ENCODE results near the gene RBMX. TPM values are rescaled to one million over a fixed set of nuclear protein-coding genes. Genes with fewer than 3 reads are reported as not detected.
"Not testable (repeated sequence)": the region's sequence is repeated elsewhere in the genome, so short reads cannot be mapped to it uniquely, and the experiment has no call there.

The RBMX gene
- total RNA-seq, 2 donors from 2014 or later: 296 to 315 TPM

GRCh38 chrX:136899221-136899620 is 18.7 kb upstream of the RBMX start:
- no peaks in the 10 kb centered on the region for H3K36me3 Mint-ChIP-seq (ENCODE audit: insufficient read depth in 2 of 2)
- H3K4me1 Mint-ChIP-seq (ENCODE audit: low read depth): no peaks in the 10 kb centered on the region
- H3K4me3 Mint-ChIP-seq: no peak overlapping the region
- peaks cover 9% of the 10 kb centered on the region for H3K27me3 Mint-ChIP-seq (ENCODE audit: low read depth)
- no peak for ATAC-seq (replicated peaks in 1 of 2)
- no peak overlapping the region for H3K27ac Mint-ChIP-seq
- no peaks in the 10 kb centered on the region for H3K9me3 Mint-ChIP-seq
- no peak for DNase-seq

- ATAC-seq (replicated peaks in 1 of 2); H3K4me1 Mint-ChIP-seq (ENCODE audit: low read depth); DNase-seq; H3K27me3 Mint-ChIP-seq (ENCODE audit: low read depth); H3K9me3 Mint-ChIP-seq; H3K4me3 Mint-ChIP-seq; H3K27ac Mint-ChIP-seq; H3K36me3 Mint-ChIP-seq (ENCODE audit: insufficient read depth in 2 of 2): not testable (repeated sequence)
These were observed 18.2 kb upstream of the RBMX start for GRCh38 chrX:136898752-136899151.

- ATAC-seq (replicated peaks in 1 of 2): no peak
- no peaks in the 10 kb centered on the region for H3K36me3 Mint-ChIP-seq (ENCODE audit: insufficient read depth in 2 of 2)
- H3K4me1 Mint-ChIP-seq (ENCODE audit: low read depth): no peaks in the 10 kb centered on the region
- no peak overlapping the region for H3K4me3 Mint-ChIP-seq
- no peak for DNase-seq
- H3K9me3 Mint-ChIP-seq: no peaks in the 10 kb centered on the region
- H3K27me3 Mint-ChIP-seq (ENCODE audit: low read depth): no peaks in the 10 kb centered on the region
- H3K27ac Mint-ChIP-seq: no peak overlapping the region
These were observed 15.8 kb upstream of the RBMX start for GRCh38 chrX:136896121-136896914.

GRCh38 chrX:136892412-136892811 is 11.9 kb upstream of the RBMX start:
- DNase-seq: no peak
- Mint-ChIP-seq H3K36me3 (ENCODE audit: insufficient read depth in 2 of 2) (no peaks in the 10 kb centered on the region), H3K27ac (no peak overlapping the region), H3K9me3 (no peaks in the 10 kb centered on the region), H3K4me3 (no peak overlapping the region), H3K4me1 (ENCODE audit: low read depth) (no peaks in the 10 kb centered on the region), H3K27me3 (ENCODE audit: low read depth) (no peaks in the 10 kb centered on the region)
- no peak for ATAC-seq (replicated peaks in 1 of 2)

- ATAC-seq (replicated peaks in 1 of 2); H3K9me3 Mint-ChIP-seq; H3K27me3 Mint-ChIP-seq (ENCODE audit: low read depth); H3K36me3 Mint-ChIP-seq (ENCODE audit: insufficient read depth in 2 of 2); H3K4me1 Mint-ChIP-seq (ENCODE audit: low read depth); H3K4me3 Mint-ChIP-seq; H3K27ac Mint-ChIP-seq; DNase-seq: not testable (repeated sequence)
These were observed 10.1 kb upstream of the RBMX start for GRCh38 chrX:136890596-136890995.

GRCh38 chrX:136889269-136889668 is 8.7 kb upstream of the RBMX start:
- Mint-ChIP-seq H3K9me3 (no peaks in the 10 kb centered on the region), H3K27ac (no peak overlapping the region), H3K27me3 (ENCODE audit: low read depth) (no peaks in the 10 kb centered on the region), H3K36me3 (ENCODE audit: insufficient read depth in 2 of 2) (no peaks in the 10 kb centered on the region), H3K4me1 (ENCODE audit: low read depth) (peaks cover 7% of the 10 kb centered on the region), H3K4me3 (no peak overlapping the region)
- DNase-seq (no peak), ATAC-seq (replicated peaks in 1 of 2) (no peak)

GRCh38 chrX:136880003-136880451 is 498 bp downstream of the RBMX start:
- ATAC-seq (replicated peaks in 1 of 2) (peak; percentile 26 to 29), DNase-seq (peak; percentile 16 to 29)
- no peaks in the 10 kb centered on the region for H3K27me3 Mint-ChIP-seq (ENCODE audit: low read depth)
- peaks cover 24% of the 10 kb centered on the region for H3K4me1 Mint-ChIP-seq (ENCODE audit: low read depth)
- H3K9me3 Mint-ChIP-seq: no peaks in the 10 kb centered on the region
- H3K27ac Mint-ChIP-seq: peak overlapping the region; percentile 99
- peaks cover 14 to 31% of the 10 kb centered on the region in 2 donors for H3K36me3 Mint-ChIP-seq (ENCODE audit: insufficient read depth in 2 of 2)
- peak overlapping the region; percentile 89 to 98 for H3K4me3 Mint-ChIP-seq

GRCh38 chrX:136879001-136879687 is 1.4 kb downstream of the RBMX start:
- Mint-ChIP-seq H3K27ac (peak overlapping the region; percentile 99), H3K4me3 (peak overlapping the region; percentile 89 to 98), H3K36me3 (ENCODE audit: insufficient read depth in 2 of 2) (peaks cover 16 to 36% of the 10 kb centered on the region in 2 donors), H3K27me3 (ENCODE audit: low read depth) (no peaks in the 10 kb centered on the region), H3K4me1 (ENCODE audit: low read depth) (peaks cover 28% of the 10 kb centered on the region), H3K9me3 (no peaks in the 10 kb centered on the region)
- no peak for ATAC-seq (replicated peaks in 1 of 2)
- DNase-seq: no peak

GRCh38 chrX:136878423-136878822 is 2.1 kb downstream of the RBMX start:
- ATAC-seq (replicated peaks in 1 of 2) (no peak), DNase-seq (no peak)
- H3K4me1 Mint-ChIP-seq (ENCODE audit: low read depth): peaks cover 35% of the 10 kb centered on the region
- no peaks in the 10 kb centered on the region for H3K9me3 Mint-ChIP-seq
- no peaks in the 10 kb centered on the region for H3K27me3 Mint-ChIP-seq (ENCODE audit: low read depth)
- peak overlapping the region; percentile 89 to 98 for H3K4me3 Mint-ChIP-seq
- peak overlapping the region; percentile 99 for H3K27ac Mint-ChIP-seq
- peaks cover 17 to 39% of the 10 kb centered on the region in 2 donors for H3K36me3 Mint-ChIP-seq (ENCODE audit: insufficient read depth in 2 of 2)

GRCh38 chrX:136874114-136874513 is 6.4 kb downstream of the RBMX start:
- not testable (repeated sequence) for DNase-seq; H3K4me3 Mint-ChIP-seq; ATAC-seq (replicated peaks in 1 of 2); H3K27me3 Mint-ChIP-seq (ENCODE audit: low read depth); H3K9me3 Mint-ChIP-seq
- peaks cover 18 to 53% of the 10 kb centered on the region in 2 donors for H3K36me3 Mint-ChIP-seq (ENCODE audit: insufficient read depth in 2 of 2)
- peak overlapping the region; percentile 42 for H3K27ac Mint-ChIP-seq
- H3K4me1 Mint-ChIP-seq (ENCODE audit: low read depth): peaks cover 58% of the 10 kb centered on the region

GRCh38 chrX:136873210-136873609 is 7.3 kb downstream of the RBMX start:
- not testable (repeated sequence) for ATAC-seq (replicated peaks in 1 of 2); H3K27me3 Mint-ChIP-seq (ENCODE audit: low read depth); DNase-seq; H3K9me3 Mint-ChIP-seq
- Mint-ChIP-seq H3K4me1 (ENCODE audit: low read depth) (peaks cover 60% of the 10 kb centered on the region), H3K4me3 (peak overlapping the region in 1 of 2 donors; percentile 36), H3K36me3 (ENCODE audit: insufficient read depth in 2 of 2) (peaks cover 16 to 52% of the 10 kb centered on the region in 2 donors), H3K27ac (peak overlapping the region; percentile 42)

GRCh38 chrX:136872091-136872700 is 8.3 kb downstream of the RBMX start:
- Mint-ChIP-seq H3K9me3 (no peaks in the 10 kb centered on the region), H3K27ac (peak overlapping the region; percentile 68), H3K4me3 (peak overlapping the region in 1 of 2 donors; percentile 32), H3K36me3 (ENCODE audit: insufficient read depth in 2 of 2) (peaks cover 13 to 44% of the 10 kb centered on the region in 2 donors), H3K27me3 (ENCODE audit: low read depth) (no peaks in the 10 kb centered on the region), H3K4me1 (ENCODE audit: low read depth) (peaks cover 63% of the 10 kb centered on the region)
- DNase-seq (no peak), ATAC-seq (replicated peaks in 1 of 2) (no peak)

- no peak for DNase-seq
- Mint-ChIP-seq H3K27me3 (ENCODE audit: low read depth) (no peaks in the 10 kb centered on the region), H3K4me3 (peak overlapping the region in 1 of 2 donors; percentile 43)
These were observed 10.5 kb downstream of the RBMX start for GRCh38 chrX:136870064-136870463.

More at GRCh38 chrX:136870064-136870463, 10.5 kb downstream of the RBMX start:
- peak overlapping the region; percentile 94 for H3K27ac Mint-ChIP-seq
- H3K4me1 Mint-ChIP-seq (ENCODE audit: low read depth): peaks cover 62% of the 10 kb centered on the region
- ATAC-seq (replicated peaks in 1 of 2): no peak
- peaks cover 15 to 35% of the 10 kb centered on the region in 2 donors for H3K36me3 Mint-ChIP-seq (ENCODE audit: insufficient read depth in 2 of 2)
- no peaks in the 10 kb centered on the region for H3K9me3 Mint-ChIP-seq
